Ecto neural progenitor cell (in vitro differentiated cells): ENCODE data around the gene PRDX5.
"Not testable (repeated sequence)": the region's sequence is repeated elsewhere in the genome, so short reads cannot be mapped to it uniquely, and the experiment has no call there.

ENCODE experiments used
- DNase-seq: peaks from one replicate; pipeline ENCODE4 v3.0.0-alpha.2; 2018; ENCODE audit warnings: low spot score

PRDX5 gene

DNA sequence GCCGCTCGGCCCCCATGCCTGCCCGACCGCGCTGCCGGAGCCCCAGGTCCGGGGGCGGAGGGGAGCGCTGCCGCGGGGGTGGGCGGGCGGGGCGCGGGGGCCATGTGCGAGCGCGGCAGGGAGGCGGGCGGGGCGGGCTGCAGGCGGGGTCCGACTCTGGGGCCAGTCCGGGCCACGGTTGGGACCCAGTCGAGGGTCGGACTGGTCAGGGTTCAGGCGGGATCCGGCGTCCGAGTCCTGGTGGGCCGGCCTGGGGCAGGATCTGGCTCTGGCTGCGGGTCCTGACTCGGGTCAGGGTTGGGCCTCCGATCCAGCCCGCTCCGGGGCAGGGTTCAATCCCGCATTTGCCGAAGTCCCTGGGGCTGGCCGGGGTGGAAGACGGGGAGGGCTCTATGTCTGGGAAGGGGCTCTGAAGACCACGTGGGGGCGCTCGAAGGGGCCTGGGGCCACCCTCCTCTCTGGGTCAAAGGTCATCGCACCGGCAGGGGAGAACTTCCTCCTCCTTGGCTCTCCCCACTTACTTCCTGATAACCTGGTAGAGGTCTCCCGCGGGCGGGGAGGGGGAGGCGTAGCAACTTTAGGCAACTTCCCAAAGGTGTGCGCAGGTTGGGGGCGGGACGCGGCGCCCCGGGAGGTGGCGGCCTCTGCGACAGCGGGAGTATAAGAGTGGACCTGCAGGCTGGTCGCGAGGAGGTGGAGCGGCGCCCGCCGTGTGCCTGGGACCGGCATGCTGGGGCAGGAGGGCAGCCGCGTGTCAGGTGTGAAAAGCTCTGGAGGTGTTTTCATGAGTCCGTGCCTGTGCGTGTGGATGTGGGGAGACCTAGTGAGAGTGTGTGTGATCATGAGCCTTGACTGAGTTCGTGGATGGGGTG is 12.0 kb upstream of the PRDX5 start:
- DNase-seq, result peak; percentile 88

DNA sequence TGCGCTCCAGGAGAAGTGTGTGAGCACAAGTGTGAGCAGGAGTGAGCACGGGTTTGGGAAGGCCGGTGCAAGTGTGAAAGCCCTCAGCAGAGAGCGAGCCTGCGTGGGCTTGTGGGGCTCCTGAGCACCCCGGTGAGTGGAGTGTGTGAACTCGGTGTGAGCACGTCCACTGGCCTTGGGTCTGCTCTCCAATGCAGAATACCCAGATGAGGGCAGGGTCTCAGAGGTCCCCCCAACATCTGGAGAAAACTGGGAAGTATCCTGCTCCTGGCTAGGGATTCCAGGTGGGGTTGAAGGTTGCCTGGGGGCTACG is 11.4 kb upstream of the PRDX5 start:
- no peak for DNase-seq

DNA sequence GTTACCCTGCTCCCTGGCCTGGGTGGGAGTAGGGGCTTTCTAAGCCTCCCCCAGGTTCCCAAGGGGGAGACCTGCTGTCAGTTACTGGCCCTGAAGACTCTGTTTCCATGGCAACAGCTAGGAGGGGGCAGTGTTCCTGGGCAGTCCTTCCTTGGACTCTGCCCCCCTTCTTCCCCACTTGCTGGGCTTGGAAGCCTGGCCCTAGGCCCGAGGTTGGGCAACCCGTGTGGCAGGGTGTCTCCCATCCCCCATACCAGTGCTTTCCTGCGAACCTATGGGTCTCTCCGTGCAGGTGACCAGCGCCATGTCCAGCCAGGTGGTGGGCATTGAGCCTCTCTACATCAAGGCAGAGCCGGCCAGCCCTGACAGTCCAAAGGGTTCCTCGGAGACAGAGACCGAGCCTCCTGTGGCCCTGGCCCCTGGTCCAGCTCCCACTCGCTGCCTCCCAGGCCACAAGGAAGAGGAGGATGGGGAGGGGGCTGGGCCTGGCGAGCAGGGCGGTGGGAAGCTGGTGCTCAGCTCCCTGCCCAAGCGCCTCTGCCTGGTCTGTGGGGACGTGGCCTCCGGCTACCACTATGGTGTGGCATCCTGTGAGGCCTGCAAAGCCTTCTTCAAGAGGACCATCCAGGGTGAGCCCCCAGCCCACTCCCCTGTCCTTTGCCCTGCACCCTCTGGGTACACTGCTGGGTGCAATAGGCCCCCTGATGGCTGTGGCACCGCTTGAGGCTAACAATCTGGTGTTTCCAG is 10.9 kb upstream of the PRDX5 start:
- DNase-seq, result no peak

DNA sequence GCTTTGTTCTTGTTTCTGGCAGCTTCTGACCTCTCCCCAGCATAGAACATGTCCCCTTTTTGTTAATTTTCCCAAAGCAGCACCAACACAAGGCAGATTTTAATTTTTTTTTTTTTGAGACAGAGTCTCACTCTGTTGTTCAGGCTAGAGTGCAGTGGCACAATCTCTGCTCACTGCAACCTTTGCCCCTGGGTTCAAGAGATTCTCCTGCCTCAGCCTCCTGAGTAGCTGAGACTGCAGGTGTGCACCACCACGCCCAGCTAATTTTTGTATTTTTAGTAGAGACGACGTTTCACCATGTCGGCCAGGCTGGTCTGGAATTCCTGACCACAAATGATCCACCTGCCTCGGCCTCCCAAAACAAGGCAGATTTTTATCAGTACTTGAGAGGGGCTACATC is 10.1 kb upstream of the PRDX5 start:
- DNase-seq, result not testable (repeated sequence)

DNA sequence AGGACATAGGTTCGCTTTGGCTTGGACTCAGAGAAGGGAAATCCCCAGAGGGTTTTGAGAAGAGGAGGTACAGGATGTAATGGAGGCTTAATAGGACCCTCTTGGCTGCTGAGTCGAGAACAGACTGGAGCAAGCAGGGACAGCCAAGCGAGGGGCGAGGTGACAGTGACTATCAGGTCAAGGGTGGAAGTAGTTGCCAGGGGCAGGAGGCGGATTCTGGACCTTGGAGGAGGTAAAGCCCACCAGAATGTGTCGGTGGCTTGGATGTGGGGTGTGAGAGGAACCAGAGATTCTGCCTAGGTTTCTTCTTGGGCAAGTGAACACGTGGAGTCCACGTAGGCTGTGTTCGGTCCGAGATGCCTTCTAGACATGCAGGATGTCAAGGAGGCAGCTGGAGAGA is 5.0 kb upstream of the PRDX5 start:
- no peak for DNase-seq

DNA sequence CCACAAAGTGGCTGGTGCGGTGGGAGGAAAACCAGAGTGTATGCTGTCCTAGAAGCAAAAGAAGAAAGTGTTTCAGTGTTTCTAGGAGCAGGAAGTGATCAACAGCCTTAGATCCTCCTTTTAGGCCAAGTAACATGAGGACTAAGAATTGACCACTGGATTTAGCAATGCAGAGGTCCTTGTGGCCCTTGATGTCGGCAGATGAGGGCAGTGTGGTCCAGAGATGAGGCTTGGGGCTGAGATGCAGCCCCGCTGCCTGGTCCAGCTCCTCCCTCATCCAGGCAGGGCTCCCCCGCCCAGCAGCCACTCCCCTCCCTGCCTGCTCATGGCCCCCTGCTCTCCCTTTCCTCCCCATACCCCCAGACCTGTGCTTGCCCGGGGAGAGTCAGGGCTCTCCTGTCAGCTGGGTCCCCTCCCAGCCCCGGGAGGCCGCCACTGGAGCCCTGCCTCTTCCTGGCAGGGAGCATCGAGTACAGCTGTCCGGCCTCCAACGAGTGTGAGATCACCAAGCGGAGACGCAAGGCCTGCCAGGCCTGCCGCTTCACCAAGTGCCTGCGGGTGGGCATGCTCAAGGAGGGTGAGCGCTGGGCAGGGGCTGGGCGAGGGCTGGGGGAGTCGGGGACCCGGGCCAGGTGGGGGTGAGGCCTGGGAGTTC is 4.3 kb upstream of the PRDX5 start:
- no peak for DNase-seq

DNA sequence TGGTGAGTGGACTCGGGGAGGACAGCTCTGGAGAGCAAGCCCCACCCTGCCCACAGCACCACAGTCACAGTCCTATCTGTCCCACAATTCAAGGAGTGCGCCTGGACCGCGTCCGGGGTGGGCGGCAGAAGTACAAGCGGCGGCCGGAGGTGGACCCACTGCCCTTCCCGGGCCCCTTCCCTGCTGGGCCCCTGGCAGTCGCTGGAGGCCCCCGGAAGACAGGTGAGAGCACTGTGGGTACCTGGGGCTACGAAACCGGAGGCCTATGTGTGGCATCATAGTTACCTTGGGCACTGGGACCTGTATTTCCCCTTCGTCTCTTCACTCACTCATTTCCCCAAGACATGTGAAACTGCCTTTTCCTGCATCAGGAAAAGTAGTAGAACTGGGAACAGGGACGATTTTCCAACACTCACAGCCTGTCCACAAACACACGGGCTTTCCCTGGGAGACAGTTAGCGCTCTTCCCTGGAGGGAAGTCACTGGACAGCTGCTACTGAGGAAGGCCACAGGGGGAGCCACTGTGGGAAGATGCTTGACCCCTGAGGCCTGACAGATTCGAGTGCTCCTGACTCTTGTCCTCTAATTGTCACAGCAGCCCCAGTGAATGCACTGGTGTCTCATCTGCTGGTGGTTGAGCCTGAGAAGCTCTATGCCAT is 3.6 kb upstream of the PRDX5 start:
- DNase-seq, result no peak

DNA sequence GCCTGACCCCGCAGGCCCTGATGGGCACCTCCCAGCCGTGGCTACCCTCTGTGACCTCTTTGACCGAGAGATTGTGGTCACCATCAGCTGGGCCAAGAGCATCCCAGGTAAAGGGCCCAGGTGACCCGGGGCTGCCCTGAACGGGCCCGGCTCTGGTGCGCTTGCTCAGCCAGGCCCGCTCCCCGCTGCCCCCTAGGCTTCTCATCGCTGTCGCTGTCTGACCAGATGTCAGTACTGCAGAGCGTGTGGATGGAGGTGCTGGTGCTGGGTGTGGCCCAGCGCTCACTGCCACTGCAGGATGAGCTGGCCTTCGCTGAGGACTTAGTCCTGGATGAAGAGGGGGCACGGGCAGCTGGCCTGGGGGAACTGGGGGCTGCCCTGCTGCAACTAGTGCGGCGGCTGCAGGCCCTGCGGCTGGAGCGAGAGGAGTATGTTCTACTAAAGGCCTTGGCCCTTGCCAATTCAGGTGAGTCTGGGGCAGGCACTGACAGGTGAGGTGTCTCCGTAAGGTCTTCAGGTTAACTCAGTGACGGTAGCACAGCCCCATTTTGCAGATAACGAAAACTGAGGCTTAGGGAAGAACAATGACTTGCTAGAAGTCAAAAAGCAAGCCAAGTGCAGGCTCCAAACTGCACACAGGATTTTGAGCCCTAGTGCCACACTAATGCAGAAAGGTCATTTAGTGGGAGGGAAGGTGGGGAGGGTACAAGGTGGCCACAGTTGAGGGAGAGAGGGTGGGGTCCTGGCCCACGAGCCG is 2.9 kb upstream of the PRDX5 start:
- DNase-seq, result no peak

DNA sequence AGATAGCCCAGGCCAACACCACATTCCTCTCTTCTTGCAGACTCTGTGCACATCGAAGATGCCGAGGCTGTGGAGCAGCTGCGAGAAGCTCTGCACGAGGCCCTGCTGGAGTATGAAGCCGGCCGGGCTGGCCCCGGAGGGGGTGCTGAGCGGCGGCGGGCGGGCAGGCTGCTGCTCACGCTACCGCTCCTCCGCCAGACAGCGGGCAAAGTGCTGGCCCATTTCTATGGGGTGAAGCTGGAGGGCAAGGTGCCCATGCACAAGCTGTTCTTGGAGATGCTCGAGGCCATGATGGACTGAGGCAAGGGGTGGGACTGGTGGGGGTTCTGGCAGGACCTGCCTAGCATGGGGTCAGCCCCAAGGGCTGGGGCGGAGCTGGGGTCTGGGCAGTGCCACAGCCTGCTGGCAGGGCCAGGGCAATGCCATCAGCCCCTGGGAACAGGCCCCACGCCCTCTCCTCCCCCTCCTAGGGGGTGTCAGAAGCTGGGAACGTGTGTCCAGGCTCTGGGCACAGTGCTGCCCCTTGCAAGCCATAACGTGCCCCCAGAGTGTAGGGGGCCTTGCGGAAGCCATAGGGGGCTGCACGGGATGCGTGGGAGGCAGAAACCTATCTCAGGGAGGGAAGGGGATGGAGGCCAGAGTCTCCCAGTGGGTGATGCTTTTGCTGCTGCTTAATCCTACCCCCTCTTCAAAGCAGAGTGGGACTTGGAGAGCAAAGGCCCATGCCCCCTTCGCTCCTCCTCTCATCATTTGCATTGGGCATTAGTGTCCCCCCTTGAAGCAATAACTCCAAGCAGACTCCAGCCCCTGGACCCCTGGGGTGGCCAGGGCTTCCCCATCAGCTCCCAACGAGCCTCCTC is 2.0 kb upstream of the PRDX5 start:
- DNase-seq, result not testable (repeated sequence)

DNA sequence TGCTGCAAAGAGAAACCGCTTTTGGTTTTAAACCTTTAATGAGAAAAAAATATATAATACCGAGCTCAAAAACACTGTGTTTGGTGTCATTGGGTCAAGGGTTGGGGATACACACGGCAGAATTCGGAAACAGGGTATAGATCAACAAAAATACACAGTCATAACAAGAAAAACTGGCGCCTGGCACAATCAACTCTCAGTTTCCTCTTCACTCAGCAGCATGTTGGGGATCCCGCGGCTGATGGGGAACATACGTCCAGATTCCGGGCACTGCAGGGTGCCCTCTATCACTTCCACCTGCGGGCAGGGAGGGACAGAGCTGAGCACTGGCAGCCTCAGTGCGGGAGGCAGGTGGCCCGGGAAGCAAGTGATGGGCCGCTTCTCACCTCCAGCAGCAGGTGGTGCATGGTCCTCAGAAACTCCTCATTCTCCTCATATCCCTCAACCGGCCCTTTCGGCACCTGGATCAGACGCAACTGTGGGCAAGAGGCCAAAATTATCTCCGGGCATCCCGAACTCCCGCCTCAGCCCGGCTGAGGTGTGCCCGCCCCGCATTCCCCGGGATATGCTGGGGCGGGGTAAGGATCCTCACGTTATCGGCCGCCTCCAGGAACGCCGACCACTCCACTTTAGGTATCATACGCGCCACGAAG is 1.1 kb upstream of the PRDX5 start:
- no peak for DNase-seq

DNA sequence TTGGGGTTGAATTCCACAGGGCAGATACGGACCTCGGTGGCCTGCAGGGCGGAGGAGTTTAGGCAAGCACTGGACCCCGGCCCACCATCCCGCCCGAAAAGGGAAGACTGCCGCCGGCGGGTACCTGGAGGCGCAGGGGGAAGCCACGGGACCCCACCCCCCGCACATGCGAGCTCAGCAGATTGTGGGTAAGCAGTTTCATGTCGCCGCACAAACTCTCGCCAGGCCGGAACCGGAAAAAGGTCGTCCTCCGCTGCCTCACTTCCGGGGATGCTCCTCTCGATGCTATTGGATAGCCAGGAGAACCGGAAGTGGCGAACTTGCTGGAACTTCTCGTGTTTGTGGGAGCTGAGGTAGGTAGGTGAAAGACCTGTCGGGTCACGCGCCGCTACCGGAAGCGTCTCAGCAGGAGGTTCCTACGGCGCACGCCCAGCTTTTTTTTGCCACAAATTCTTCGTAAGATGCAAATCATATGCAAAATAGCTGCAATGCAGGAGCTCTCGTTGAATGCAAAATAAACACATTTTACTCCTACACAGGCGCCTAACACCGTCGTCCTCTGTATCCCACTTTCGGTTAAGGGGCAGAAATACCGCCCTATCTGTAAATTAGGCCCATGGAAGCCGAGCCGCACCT is 478 bp upstream of the PRDX5 start, which contains the start of gene TRMT112:
TSS of gene TRMT112 (minus strand) at position 235 of the 636 bp plus-strand sequence. CDS start at position 202, 33 bp downstream.
- peak; percentile 92 for DNase-seq

DNA sequence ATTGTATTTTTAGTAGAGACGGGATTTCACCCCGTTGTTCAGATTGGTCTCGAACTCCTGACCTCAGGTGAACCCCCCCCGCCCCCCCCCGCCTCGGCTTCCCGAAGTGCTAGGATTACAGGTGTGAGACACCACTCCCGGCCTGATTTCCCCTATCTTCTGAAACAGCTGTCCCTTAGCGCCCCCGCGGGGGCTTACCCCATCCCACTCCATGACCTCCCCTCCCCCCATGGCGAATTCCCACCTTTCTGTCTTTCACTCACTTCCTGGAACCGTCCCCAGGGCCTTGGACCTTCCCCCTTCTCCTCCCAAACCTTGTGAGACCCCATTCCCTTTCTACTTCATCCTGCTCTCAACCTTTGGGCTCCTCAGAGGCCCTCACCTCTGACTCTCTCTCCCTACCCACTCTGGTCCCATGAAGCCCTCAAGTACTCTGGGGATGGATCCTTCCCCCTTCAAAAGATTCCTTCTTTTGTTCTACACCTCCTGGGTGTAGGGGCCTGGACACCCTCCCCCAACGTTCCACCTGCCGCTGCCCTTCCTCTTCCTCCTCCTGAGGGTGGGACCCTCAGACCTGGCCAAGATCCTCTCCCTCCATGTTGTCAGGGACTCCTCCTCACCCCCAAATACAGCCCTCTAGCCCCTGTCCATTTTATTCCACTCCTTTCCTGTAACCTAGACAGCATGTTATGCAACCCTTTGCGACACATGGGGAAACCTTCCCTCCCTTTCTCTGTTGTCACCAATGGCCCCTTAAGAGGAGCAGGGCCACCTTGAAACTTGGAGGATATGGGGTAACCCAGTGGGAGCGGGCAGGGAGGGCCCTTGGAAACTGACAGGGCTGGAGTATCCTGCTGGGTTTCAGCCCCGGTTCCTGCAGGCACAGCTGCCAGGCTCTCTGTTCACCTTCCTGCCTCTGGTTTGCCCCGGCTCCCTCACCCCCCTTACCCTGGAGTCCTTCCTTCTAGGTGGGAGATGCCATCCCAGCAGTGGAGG is 1.1 kb downstream of the PRDX5 start:
- DNase-seq, result no peak

DNA sequence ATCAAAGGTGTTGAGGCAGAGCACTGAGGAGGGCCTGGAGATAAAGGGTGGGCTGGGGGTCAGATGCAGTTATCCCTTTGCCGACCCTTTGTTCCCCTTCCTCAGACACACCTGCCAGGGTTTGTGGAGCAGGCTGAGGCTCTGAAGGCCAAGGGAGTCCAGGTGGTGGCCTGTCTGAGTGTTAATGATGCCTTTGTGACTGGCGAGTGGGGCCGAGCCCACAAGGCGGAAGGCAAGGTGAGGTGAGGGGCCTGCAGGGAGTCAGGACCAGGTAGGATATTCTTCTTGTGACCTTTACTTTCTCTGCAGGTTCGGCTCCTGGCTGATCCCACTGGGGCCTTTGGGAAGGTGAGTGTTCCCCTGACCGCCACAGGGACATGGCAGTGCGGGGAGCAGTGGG is 2.6 kb downstream of the PRDX5 start:
- no peak for DNase-seq

DNA sequence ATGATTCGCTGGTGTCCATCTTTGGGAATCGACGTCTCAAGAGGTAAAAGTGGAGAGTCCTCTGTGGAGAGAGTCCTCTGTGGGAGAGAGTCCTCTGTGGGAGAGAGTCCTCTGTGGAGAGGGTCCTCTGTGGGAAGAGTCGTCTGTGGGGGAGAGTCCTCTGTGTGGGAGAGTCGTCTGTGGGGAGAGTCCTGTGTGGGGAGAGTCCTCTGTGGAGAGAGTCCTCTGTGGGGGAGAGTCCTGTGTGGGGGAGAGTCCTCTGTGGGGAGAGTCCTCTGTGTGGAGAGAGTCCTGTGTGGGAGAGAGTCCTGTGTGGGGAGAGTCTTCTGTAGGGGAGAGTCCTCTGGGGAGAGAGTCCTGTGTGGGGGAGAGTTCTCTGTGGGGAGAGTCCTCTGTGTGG is 3.1 kb downstream of the PRDX5 start:
- no peak for DNase-seq

DNA sequence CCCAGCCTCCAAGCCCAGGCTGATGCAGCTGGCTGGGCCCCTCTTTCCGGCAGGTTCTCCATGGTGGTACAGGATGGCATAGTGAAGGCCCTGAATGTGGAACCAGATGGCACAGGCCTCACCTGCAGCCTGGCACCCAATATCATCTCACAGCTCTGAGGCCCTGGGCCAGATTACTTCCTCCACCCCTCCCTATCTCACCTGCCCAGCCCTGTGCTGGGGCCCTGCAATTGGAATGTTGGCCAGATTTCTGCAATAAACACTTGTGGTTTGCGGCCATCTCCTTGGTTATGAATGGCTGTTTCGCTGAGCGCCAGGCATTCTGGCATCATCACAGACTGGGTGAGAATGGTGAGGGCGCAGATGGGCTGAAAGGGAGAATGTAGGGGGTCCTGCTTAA is 3.6 kb downstream of the PRDX5 start:
- DNase-seq, result no peak

DNA sequence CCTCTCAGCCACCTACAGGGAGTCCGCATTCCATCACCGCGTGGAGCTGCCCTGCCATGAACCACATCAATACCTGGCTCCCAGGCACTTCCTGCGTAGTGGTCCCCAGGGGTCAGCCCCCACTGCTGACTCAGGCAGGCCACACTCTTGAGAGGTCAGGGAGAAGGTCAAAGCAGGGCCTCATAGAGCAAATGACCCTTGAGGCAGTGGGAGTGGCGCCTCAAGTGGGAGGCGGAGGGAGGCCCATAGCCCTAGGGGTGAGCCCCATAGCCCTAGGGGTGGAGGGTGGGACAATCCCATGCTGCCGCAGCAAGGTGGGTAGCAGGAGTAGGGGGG is 5.0 kb downstream of the PRDX5 start:
- no peak for DNase-seq

DNA sequence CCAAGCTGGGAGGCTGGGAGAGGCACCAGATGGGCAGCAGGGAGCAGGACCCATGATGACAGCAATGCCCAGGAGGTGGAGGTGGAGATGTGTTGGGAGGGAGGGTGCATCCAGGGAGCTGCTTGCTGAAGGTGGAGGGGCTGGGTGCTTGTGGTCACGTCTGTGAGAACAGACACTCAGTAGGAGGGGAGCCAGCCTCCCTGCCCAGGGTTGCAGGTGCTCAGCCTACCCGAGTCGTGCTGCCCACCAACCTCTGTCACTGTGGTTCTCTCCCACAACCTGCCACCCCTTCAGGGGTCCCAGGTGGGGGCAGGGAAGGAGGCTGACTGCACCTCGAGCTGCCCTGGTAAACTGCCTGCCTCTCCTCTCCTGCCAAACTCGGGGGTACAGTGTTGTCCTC is 5.5 kb downstream of the PRDX5 start:
- DNase-seq, result no peak

DNA sequence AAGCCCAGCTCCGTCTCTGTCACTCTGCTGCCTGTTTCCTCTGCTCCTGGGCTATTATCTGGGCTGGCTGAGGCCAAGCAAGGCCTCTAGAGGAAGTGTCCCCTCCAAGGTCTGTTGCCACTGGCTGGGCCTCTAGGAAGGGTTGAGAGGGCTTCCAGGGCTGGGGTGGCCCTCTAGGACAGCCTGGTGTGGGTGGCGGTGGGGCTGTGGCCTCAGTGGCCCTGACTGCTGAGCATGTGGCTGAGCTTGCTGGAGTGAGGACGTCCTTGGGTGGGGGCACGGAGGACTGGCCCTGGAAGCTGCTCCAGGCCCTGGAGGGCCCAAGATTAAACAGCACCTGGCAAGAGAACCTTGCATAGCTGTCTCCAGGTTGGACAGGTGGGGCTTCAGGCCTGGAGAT is 6.1 kb downstream of the PRDX5 start:
- DNase-seq, result not testable (repeated sequence)
